H9 (cell line): Measurements from ENCODE around the gene ZBTB38. TPM values are rescaled to one million over a fixed set of nuclear protein-coding genes. Genes with fewer than 3 reads are reported as not detected.

Experiments used
- DNase-seq: peaks from one replicate; pipeline ENCODE4 v3.0.0-alpha.2; 2017
- H2AFZ ChIP-seq: one replicate; pipeline ENCODE4 v1.6.1; 2013; ENCODE audit warnings: mild to moderate bottlenecking, low read length, control low read depth, moderate library complexity
- H2AK5ac ChIP-seq: 2 replicates; pipeline ENCODE4 v1.6.1; 2013; ENCODE audit warnings: low read length, control low read depth, mixed read lengths; ENCODE audit not compliant: insufficient read length
- H2BK120ac ChIP-seq: one replicate; pipeline ENCODE4 v1.6.1; 2013; ENCODE audit warnings: low read depth, mild to moderate bottlenecking, low read length, control low read depth, inconsistent platforms; ENCODE audit not compliant: poor library complexity, severe bottlenecking
- H2BK12ac ChIP-seq: 2 replicates; pipeline ENCODE4 v1.6.1; 2013; ENCODE audit warnings: low read length, control low read depth, mixed read lengths, low read depth; ENCODE audit not compliant: insufficient read length
- H2BK15ac ChIP-seq: 2 replicates; pipeline ENCODE4 v1.6.1; 2013; ENCODE audit warnings: low read depth, low read length, control low read depth
- H2BK20ac ChIP-seq: one replicate; pipeline ENCODE4 v1.6.1; 2013; ENCODE audit warnings: low read depth, mild to moderate bottlenecking, low read length, control low read depth, inconsistent platforms; ENCODE audit not compliant: poor library complexity, severe bottlenecking
- H2BK5ac ChIP-seq: 2 replicates; pipeline ENCODE4 v1.6.1; 2013; ENCODE audit warnings: low read length, control low read depth, mixed read lengths; ENCODE audit not compliant: insufficient read length
- H3K14ac ChIP-seq: 2 replicates; pipeline ENCODE4 v1.6.1; 2013; ENCODE audit warnings: low read length, control low read depth; ENCODE audit not compliant: insufficient read depth
- H3K18ac ChIP-seq: 2 replicates; pipeline ENCODE4 v1.6.1; 2013; ENCODE audit warnings: low read depth, mild to moderate bottlenecking, mixed read lengths, low read length, control low read depth; ENCODE audit not compliant: insufficient read length
- H3K23ac ChIP-seq: 2 replicates; pipeline ENCODE4 v1.6.1; 2013; ENCODE audit warnings: low read length, control low read depth, mixed read lengths, low read depth; ENCODE audit not compliant: insufficient read length
- H3K23me2 ChIP-seq: 2 replicates; pipeline ENCODE4 v1.6.1; 2013; ENCODE audit warnings: low read depth, mild to moderate bottlenecking, mixed read lengths, low read length, control low read depth; ENCODE audit not compliant: insufficient read length, poor library complexity, severe bottlenecking
- H3K27ac ChIP-seq: 2 replicates; pipeline ENCODE4 v1.5.1; 2013; ENCODE audit warnings: low read length, control low read depth, mixed read lengths, low read depth; ENCODE audit not compliant: insufficient read length
- H3K27me3 ChIP-seq: 2 replicates; pipeline ENCODE4 v1.6.1; 2013; ENCODE audit warnings: low read length, control low read depth, inconsistent platforms; ENCODE audit not compliant: insufficient read depth
- H3K4ac ChIP-seq: 2 replicates; pipeline ENCODE4 v1.6.1; 2013; ENCODE audit warnings: low read depth, mild to moderate bottlenecking, control low read depth, inconsistent platforms, low read length, moderate library complexity
- H3K4me1 ChIP-seq: 2 replicates; pipeline ENCODE4 v1.6.1; 2013; ENCODE audit warnings: low read length, control low read depth, inconsistent platforms; ENCODE audit not compliant: insufficient read depth
- H3K4me2 ChIP-seq: 2 replicates; pipeline ENCODE4 v1.6.1; 2013; ENCODE audit warnings: low read length, control low read depth, mixed read lengths; ENCODE audit not compliant: insufficient read length, insufficient read depth
- H3K56ac ChIP-seq: 2 replicates; pipeline ENCODE4 v1.6.1; 2013; ENCODE audit warnings: low read depth, mild to moderate bottlenecking, mixed read lengths, low read length, control low read depth; ENCODE audit not compliant: insufficient read length
- H3K79me1 ChIP-seq: 2 replicates; pipeline ENCODE4 v1.6.1; 2013; ENCODE audit warnings: low read depth, mild to moderate bottlenecking, moderate library complexity, low read length, control low read depth, inconsistent platforms; ENCODE audit not compliant: insufficient read depth, poor library complexity, severe bottlenecking
- H3K79me2 ChIP-seq: 2 replicates; pipeline ENCODE4 v1.6.1; 2013; ENCODE audit warnings: low read length, control low read depth, inconsistent platforms; ENCODE audit not compliant: insufficient read depth
- H3K9ac ChIP-seq: 2 replicates; pipeline ENCODE4 v1.6.1; 2013; ENCODE audit warnings: low read length, control low read depth, mixed read lengths; ENCODE audit not compliant: insufficient read length; ENCODE audit errors: extremely low read depth
- H3K9me3 ChIP-seq: one replicate; pipeline ENCODE4 v1.6.1; 2013; ENCODE audit warnings: low read depth, low read length, inconsistent platforms; ENCODE audit not compliant: control insufficient read depth
- H3T11ph ChIP-seq: one replicate; pipeline ENCODE4 v1.6.1; 2013; ENCODE audit warnings: mild to moderate bottlenecking, low read length, control low read depth, inconsistent platforms
- H4K20me1 ChIP-seq: one replicate; pipeline ENCODE4 v1.6.1; 2013; ENCODE audit not compliant: control insufficient read depth, insufficient read length, insufficient read depth
- H4K5ac ChIP-seq: 2 replicates; pipeline ENCODE4 v1.6.1; 2013; ENCODE audit warnings: low read depth, mild to moderate bottlenecking, mixed read lengths, low read length, control low read depth; ENCODE audit not compliant: insufficient read length
- H4K8ac ChIP-seq: replicated peaks from 2 replicates; pipeline ENCODE4 v1.6.1; 2013; ENCODE audit warnings: low read length, control low read depth, mixed read lengths, low read depth; ENCODE audit not compliant: insufficient read length
- H4K91ac ChIP-seq: 2 replicates; pipeline ENCODE4 v1.6.1; 2013; ENCODE audit warnings: low read depth, mild to moderate bottlenecking, moderate library complexity, mixed read lengths, low read length, control low read depth; ENCODE audit not compliant: insufficient read length
- H3K27ac Mint-ChIP-seq, 3 experiments: 2 replicates in 2 of 3; 3 replicates in 1 of 3; pipeline ENCODE4 v1.8.0; 2020 to 2021; ENCODE audit warnings: mixed read lengths in 3 of 3, mild to moderate bottlenecking in 1 of 3, moderate library complexity in 1 of 3
- H3K27me3 Mint-ChIP-seq: 2 replicates; pipeline ENCODE4 v1.8.0; 2021; ENCODE audit warnings: low read depth, mild to moderate bottlenecking, moderate library complexity, mixed read lengths
- H3K36me3 Mint-ChIP-seq, 3 experiments: 2 replicates in 2 of 3; 3 replicates in 1 of 3; pipeline ENCODE4 v1.8.0; 2020 to 2021; ENCODE audit warnings: low read depth in 3 of 3, mixed read lengths in 3 of 3; ENCODE audit not compliant: insufficient read depth in 1 of 3
- H3K4me1 Mint-ChIP-seq, 2 experiments: 2 replicates each; pipeline ENCODE4 v1.8.0; 2020; ENCODE audit warnings: mixed read lengths in 2 of 2
- H3K4me3 Mint-ChIP-seq, 2 experiments: 2 replicates in 1 of 2; 3 replicates in 1 of 2; pipeline ENCODE4 v1.8.0; 2020 to 2021; ENCODE audit warnings: mild to moderate bottlenecking in 2 of 2, mixed read lengths in 2 of 2, moderate library complexity in 1 of 2
- H3K9me3 Mint-ChIP-seq, 2 experiments: 2 replicates in 1 of 2; 3 replicates in 1 of 2; pipeline ENCODE4 v1.8.0; 2020; ENCODE audit warnings: mild to moderate bottlenecking in 2 of 2, mixed read lengths in 2 of 2, moderate library complexity in 1 of 2
- CTCF ChIP-seq: fragments of 200-600 bp; sonication (generic); conservative IDR thresholded peaks from 3 replicates; pipeline ENCODE4 v1.8.0; 2021; ENCODE audit warnings: antibody characterized with exemption, mild to moderate bottlenecking
- WGBS: extraction: QIAGEN DNeasy Blood & Tissue Kit; methylation state at CpG from one replicate; pipeline ENCODE4 v1.1.7; 2013; ENCODE audit warnings: missing lambda C conversion rate, low lambda C conversion rate, mixed read lengths; ENCODE audit not compliant: insufficient read length; ENCODE audit errors: extremely low coverage; 5-methylcytosine and 5-hydroxymethylcytosine counted together
- total RNA-seq: library from RNA; stranded (reverse); gene quantifications from 2 replicates; pipeline ENCODE4 v1.2.1, GENCODE V29; 2021

Gene ZBTB38
- total RNA-seq, 1 experiment from 2014 or later = 14.6 TPM

- H3K36me3 Mint-ChIP-seq = no peaks in the 10 kb centered on the region
- WGBS = no CpG with 5 or more reads among the region's 2 CpGs
Observed at GRCh38 chr3:141343077-141343476, 25.2 kb upstream of the ZBTB38 start.

More at GRCh38 chr3:141343077-141343476, 25.2 kb upstream of the ZBTB38 start:
- H2BK20ac ChIP-seq = no peak overlapping the region
- no peak overlapping the region for H2AFZ ChIP-seq
- H4K8ac ChIP-seq = no peak overlapping the region
- no peaks in the 10 kb centered on the region for H3K23me2 ChIP-seq
- peaks cover 6% of the 10 kb centered on the region; the same call in 1 of the 2 replicates for H3K27me3 Mint-ChIP-seq
- H4K5ac ChIP-seq = no peak overlapping the region
- no peak overlapping the region for H3K18ac ChIP-seq
- H2AK5ac ChIP-seq = no peak overlapping the region
- H3K56ac ChIP-seq = no peak overlapping the region
- no peaks in the 10 kb centered on the region for H4K20me1 ChIP-seq
- H3K9ac ChIP-seq = no peak overlapping the region
- H2BK12ac ChIP-seq = no peak overlapping the region
- H3K14ac ChIP-seq = no peak overlapping the region
- H3K79me2 ChIP-seq = no peaks in the 10 kb centered on the region
- H2BK5ac ChIP-seq = no peak overlapping the region
- H3K27ac ChIP-seq = no peak overlapping the region
- H2BK120ac ChIP-seq = no peak overlapping the region
- TF ChIP-seq CTCF = no peak
- no peaks in the 10 kb centered on the region for H3K4me1 ChIP-seq
- no peak overlapping the region for H3T11ph ChIP-seq
- no peak overlapping the region for H3K4me2 ChIP-seq
- no peaks in the 10 kb centered on the region for H3K79me1 ChIP-seq
- no peak overlapping the region for H3K4me3 Mint-ChIP-seq
- no peak overlapping the region for H2BK15ac ChIP-seq
- no peak overlapping the region for H3K23ac ChIP-seq
- H4K91ac ChIP-seq = no peak overlapping the region
- H3K4me1 Mint-ChIP-seq = 0 out of 4 replicates have a peak, but pooled peaks cover 0 to 10% of the 10 kb centered on the region in 2 experiments
- no peak for DNase-seq
- H3K4ac ChIP-seq = no peak overlapping the region
- H3K27ac Mint-ChIP-seq = no peak overlapping the region
- H3K27me3 ChIP-seq = no peaks in the 10 kb centered on the region
- no peaks in the 10 kb centered on the region for H3K9me3 ChIP-seq
- H3K9me3 Mint-ChIP-seq = no peaks in the 10 kb centered on the region
